Activated T-cell treated with anti-CD3 and anti-CD28 coated beads, Interleukin-2, amount 50 U/mL, for 1 hour (primary cell): ENCODE measurements around the gene KIF18A.

ENCODE experiments used
- DNase-seq: peaks from one replicate; pipeline ENCODE4 v3.0.0-alpha.2; 2020

Gene KIF18A

GRCh38 chr11:28026634-28027290 is 81.2 kb downstream of the KIF18A start:
- no peak for DNase-seq

GRCh38 chr11:28017816-28018215 is 90.1 kb downstream of the KIF18A start:
- DNase-seq = no peak

GRCh38 chr11:28011813-28012212 is 96.1 kb downstream of the KIF18A start:
- no peak for DNase-seq

GRCh38 chr11:28009996-28010395 is 98.0 kb downstream of the KIF18A start:
- no peak for DNase-seq

GRCh38 chr11:28009388-28009787 is 98.6 kb downstream of the KIF18A start:
- no peak for DNase-seq

- DNase-seq = no peak
Measured at GRCh38 chr11:28003615-28004014, 104.3 kb downstream of the KIF18A start.

GRCh38 chr11:27998552-27998951 is 109.4 kb downstream of the KIF18A start:
- DNase-seq = no peak

- no peak for DNase-seq
Measured at GRCh38 chr11:27997344-27997743, 110.6 kb downstream of the KIF18A start.

- no peak for DNase-seq
Measured at GRCh38 chr11:27996066-27996465, 111.9 kb downstream of the KIF18A start.

- DNase-seq = no peak
Measured at GRCh38 chr11:27995083-27995482, 112.9 kb downstream of the KIF18A start.

GRCh38 chr11:27991736-27992135 is 116.2 kb downstream of the KIF18A start:
- DNase-seq = no peak

- DNase-seq = no peak
Measured at GRCh38 chr11:27977527-27977926, 130.4 kb downstream of the KIF18A start.

- no peak for DNase-seq
Measured at GRCh38 chr11:27977031-27977430, 130.9 kb downstream of the KIF18A start.

GRCh38 chr11:27976262-27976661 is 131.7 kb downstream of the KIF18A start:
- DNase-seq = no peak

- DNase-seq = no peak
Measured at GRCh38 chr11:27973851-27974536, 134.0 kb downstream of the KIF18A start.

GRCh38 chr11:27972522-27973170 is 135.3 kb downstream of the KIF18A start:
- DNase-seq = no peak

GRCh38 chr11:27971171-27971570 is 136.8 kb downstream of the KIF18A start:
- DNase-seq = no peak
